C1 segment of cervical spinal cord (tissue), 14 donors: ENCODE measurements around the gene STAMBP.
A peak's percentile ranks its signal among the peaks of the same experiment; 100 is the strongest.
"Not testable (repeated sequence)": the region's sequence is repeated elsewhere in the genome, so short reads cannot be mapped to it uniquely, and the experiment has no call there.

Experiments used
- DNase-seq, 14 donors: peaks; one replicate each; lab custom pipeline; 2025; lab: John Stamatoyannopoulos, UW

The STAMBP gene

GRCh38 chr2:73886357-73886756 lies 57.6 kb downstream of the STAMBP start:
- no peak for DNase-seq

- not testable (repeated sequence) for DNase-seq
Measured at GRCh38 chr2:73887596-73888353, 59.0 kb downstream of the STAMBP start.

- no peak for DNase-seq
Measured at GRCh38 chr2:73888388-73888787, 59.6 kb downstream of the STAMBP start.

- no peak for DNase-seq
Measured at GRCh38 chr2:73889206-73889605, 60.4 kb downstream of the STAMBP start.

- no peak for DNase-seq
Measured at GRCh38 chr2:73890301-73891092, 61.7 kb downstream of the STAMBP start.

GRCh38 chr2:73891276-73891901 lies 62.6 kb downstream of the STAMBP start:
- no peak for DNase-seq

- no peak for DNase-seq
Measured at GRCh38 chr2:73892631-73893329, 64.0 kb downstream of the STAMBP start, which contains the start of gene ACTG2. Gene ACTG2, plus strand, starts transcription at chr2:73893008. Its CDS starts 8,304 bp downstream, at chr2:73901312.

GRCh38 chr2:73893764-73894474 lies 65.2 kb downstream of the STAMBP start:
- DNase-seq: no peak

GRCh38 chr2:73894475-73894850 lies 65.7 kb downstream of the STAMBP start:
- DNase-seq: no peak

GRCh38 chr2:73894877-73895276 lies 66.1 kb downstream of the STAMBP start:
- no peak for DNase-seq

- DNase-seq: no peak
Measured at GRCh38 chr2:73895473-73895872, 66.7 kb downstream of the STAMBP start.

- peak in 6 of 14 donors; percentile 15 to 53 (median 18) for DNase-seq
Measured at GRCh38 chr2:73896362-73897239, 67.8 kb downstream of the STAMBP start.

GRCh38 chr2:73897240-73897583 lies 68.5 kb downstream of the STAMBP start:
- no peak for DNase-seq

- DNase-seq: no peak
Measured at GRCh38 chr2:73897934-73898333, 69.2 kb downstream of the STAMBP start.

- no peak for DNase-seq
Measured at GRCh38 chr2:73899801-73900336, 71.1 kb downstream of the STAMBP start.

- no peak for DNase-seq
Measured at GRCh38 chr2:73901143-73901542, 72.4 kb downstream of the STAMBP start.

GRCh38 chr2:73902284-73902683 lies 73.5 kb downstream of the STAMBP start:
- no peak for DNase-seq

- DNase-seq: no peak
Measured at GRCh38 chr2:73903313-73903712, 74.6 kb downstream of the STAMBP start.

- not testable (repeated sequence) for DNase-seq
Measured at GRCh38 chr2:73903949-73904613, 75.3 kb downstream of the STAMBP start.
